Neuronal stem cell (in vitro differentiated cells): ENCODE data around the gene ADNP.
A peak's percentile ranks its signal among the peaks of the same experiment; 100 is the strongest.

Source experiments
- DNase-seq: peaks from one replicate; pipeline ENCODE4 v3.0.0-alpha.2; 2013; ENCODE audit warnings: low spot score
- H2AFZ ChIP-seq: one replicate; pipeline ENCODE4 v1.6.1; 2013; ENCODE audit warnings: mild to moderate bottlenecking, low read length, inconsistent platforms
- H2AK5ac ChIP-seq: 2 replicates; pipeline ENCODE4 v1.6.1; 2013; ENCODE audit warnings: low read depth, mild to moderate bottlenecking, inconsistent platforms, low read length, moderate library complexity, mixed read lengths
- H2BK120ac ChIP-seq: 2 replicates; pipeline ENCODE4 v1.6.1; 2013; ENCODE audit warnings: low read depth, mild to moderate bottlenecking, inconsistent platforms, low read length, moderate library complexity, mixed read lengths
- H2BK12ac ChIP-seq: one replicate; pipeline ENCODE4 v1.6.1; 2013; ENCODE audit warnings: low read length, inconsistent platforms
- H2BK15ac ChIP-seq: 2 replicates; pipeline ENCODE4 v1.6.1; 2013; ENCODE audit warnings: mild to moderate bottlenecking, low read length, inconsistent platforms, mixed read lengths
- H2BK5ac ChIP-seq: one replicate; pipeline ENCODE4 v1.6.1; 2013; ENCODE audit warnings: inconsistent platforms, mild to moderate bottlenecking, low read length, moderate library complexity
- H3K14ac ChIP-seq: one replicate; pipeline ENCODE4 v1.6.1; 2013; ENCODE audit warnings: low read length, inconsistent platforms
- H3K18ac ChIP-seq: 2 replicates; pipeline ENCODE4 v1.6.1; 2013; ENCODE audit warnings: low read length, inconsistent platforms
- H3K23ac ChIP-seq: 2 replicates; pipeline ENCODE4 v1.6.1; 2013; ENCODE audit warnings: low read depth, mild to moderate bottlenecking, mixed read lengths, low read length, inconsistent platforms; ENCODE audit not compliant: poor library complexity
- H3K27ac ChIP-seq: replicated peaks from 3 replicates; pipeline ENCODE4 v1.5.1; 2013; ENCODE audit warnings: low read length, inconsistent platforms
- H3K27me3 ChIP-seq, 3 experiments: 2 replicates each; pipeline ENCODE4 v1.6.1; 2013; ENCODE audit warnings: low read length in 3 of 3, mild to moderate bottlenecking in 2 of 3, inconsistent platforms in 1 of 3, low read depth in 1 of 3, mixed read lengths in 1 of 3, moderate library complexity in 1 of 3; ENCODE audit not compliant: control insufficient read depth in 3 of 3, insufficient read depth in 3 of 3
- H3K36me3 ChIP-seq, 2 donors: replicated peaks in 1 of 2; 2 replicates each; pipeline ENCODE4 v1.6.1; 2013; ENCODE audit warnings: low read length in 2 of 2; ENCODE audit not compliant: control insufficient read depth in 2 of 2, insufficient read depth in 2 of 2
- H3K4ac ChIP-seq: 2 replicates; pipeline ENCODE4 v1.6.1; 2013; ENCODE audit warnings: inconsistent platforms, mild to moderate bottlenecking, low read length, moderate library complexity
- H3K4me1 ChIP-seq, 2 donors: 1 replicate in 1 of 2; 2 replicates in 1 of 2; pipeline ENCODE4 v1.6.1; 2013; ENCODE audit warnings: low read length in 2 of 2, low read depth in 1 of 2; ENCODE audit not compliant: control insufficient read depth in 2 of 2, insufficient read depth in 1 of 2
- H3K4me2 ChIP-seq: one replicate; pipeline ENCODE4 v1.6.1; 2013; ENCODE audit warnings: mild to moderate bottlenecking, low read length, inconsistent platforms; ENCODE audit not compliant: insufficient read depth, poor library complexity, severe bottlenecking
- H3K4me3 ChIP-seq, 2 donors: 2 replicates each; pipeline ENCODE4 v1.5.1; 2013; ENCODE audit warnings: low read length in 2 of 2, mild to moderate bottlenecking in 2 of 2, inconsistent platforms in 1 of 2, moderate library complexity in 1 of 2
- H3K79me1 ChIP-seq: one replicate; pipeline ENCODE4 v1.6.1; 2013; ENCODE audit warnings: low read depth, mild to moderate bottlenecking, inconsistent platforms, low read length, moderate library complexity
- H3K9ac ChIP-seq: one replicate; pipeline ENCODE4 v1.6.1; 2013; ENCODE audit warnings: mild to moderate bottlenecking, low read depth, low read length, inconsistent platforms; ENCODE audit not compliant: poor library complexity
- H3K9me3 ChIP-seq, 2 donors: replicated peaks in 1 of 2; 2 replicates each; pipeline versions ENCODE3 to v1.6.1; 2013; ENCODE audit warnings: low read length in 2 of 2, mild to moderate bottlenecking in 2 of 2, inconsistent platforms in 1 of 2, low read depth in 1 of 2, mixed read lengths in 1 of 2, moderate library complexity in 1 of 2; ENCODE audit not compliant: control insufficient read depth in 2 of 2, insufficient read depth in 1 of 2
- H4K8ac ChIP-seq: one replicate; pipeline ENCODE4 v1.6.1; 2013; ENCODE audit warnings: low read depth, mild to moderate bottlenecking, inconsistent platforms, low read length, moderate library complexity
- H4K91ac ChIP-seq: one replicate; pipeline ENCODE4 v1.6.1; 2013; ENCODE audit warnings: low read length, low read depth, mild to moderate bottlenecking, inconsistent platforms; ENCODE audit not compliant: poor library complexity
- WGBS, 2 donors: extraction: QIAGEN DNeasy Blood & Tissue Kit; methylation state at CpG; one replicate each; pipeline ENCODE4 v1.1.7; 2013; ENCODE audit warnings: missing lambda C conversion rate in 2 of 2, mixed read lengths in 1 of 2; ENCODE audit not compliant: insufficient read length in 2 of 2, insufficient replicate concordance in 1 of 2; ENCODE audit errors: extremely low coverage in 2 of 2; 5-methylcytosine and 5-hydroxymethylcytosine counted together

ADNP gene

DNA sequence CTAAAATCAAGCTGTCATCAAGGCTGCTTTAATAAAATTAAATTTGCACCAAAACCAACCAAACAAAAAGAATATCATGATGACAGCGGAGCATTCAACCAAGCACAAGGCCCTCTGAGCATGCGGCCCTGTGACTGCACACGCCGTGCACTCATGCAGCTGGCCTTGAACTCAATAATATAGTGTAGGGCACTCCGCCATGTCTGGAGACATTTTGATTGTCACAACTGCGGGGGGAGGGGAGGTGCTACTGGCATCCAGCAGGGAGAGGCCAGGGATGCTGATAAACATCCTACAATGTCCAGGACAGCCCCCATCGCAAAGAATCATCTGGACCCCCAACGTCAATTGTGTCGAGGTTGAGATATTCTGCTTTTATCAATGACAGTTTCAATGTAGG, 37.1 kb upstream of the ADNP start:
- Histone ChIP-seq H3K4me3 (peak overlapping the region in 1 of 2 donors; percentile 8), H2AFZ (peak overlapping the region; percentile 73), H2BK5ac (no peak overlapping the region), H3K23ac (no peak overlapping the region), H2AK5ac (no peak overlapping the region), H2BK12ac (no peak overlapping the region), H4K8ac (no peak overlapping the region), H3K4ac (no peak overlapping the region), H3K4me1 (peaks cover 15 to 23% of the 10 kb centered on the region in 2 donors), H3K27me3 (no peaks in the 10 kb centered on the region), H3K4me2 (no peak overlapping the region), H3K27ac (peak overlapping the region; percentile 88), H3K9ac (no peak overlapping the region), H3K36me3 (no peaks in the 10 kb centered on the region), H2BK120ac (no peak overlapping the region), H3K79me1 (no peaks in the 10 kb centered on the region), H4K91ac (no peak overlapping the region), H3K18ac (peak overlapping the region; percentile 1), H3K9me3 (no peaks in the 10 kb centered on the region), H2BK15ac (no peak overlapping the region), H3K14ac (no peak overlapping the region)
- WGBS, 2 donors = no CpG with 5 or more reads among the region's 9 CpGs
- DNase-seq = no peak

DNA sequence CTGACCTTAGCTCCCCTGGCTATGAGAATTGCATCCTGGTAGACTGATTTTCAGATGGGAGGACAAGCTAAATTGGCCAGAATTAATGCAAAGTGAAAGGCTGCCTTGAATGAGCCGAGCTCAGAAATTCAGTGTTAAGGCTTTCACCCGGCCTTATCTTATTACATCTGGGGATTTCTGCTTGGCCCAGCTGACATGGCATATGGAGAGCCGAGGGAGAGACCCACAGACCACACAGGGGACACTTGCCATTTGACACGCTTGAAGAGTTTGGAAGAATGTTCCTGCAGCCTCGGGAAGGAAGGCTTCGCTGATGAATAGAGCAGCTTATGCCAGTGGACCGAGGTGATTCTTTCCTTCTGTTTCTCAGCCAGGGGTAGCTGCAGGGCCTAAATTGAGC, 36.3 kb upstream of the ADNP start:
- H3K27ac ChIP-seq = peak overlapping the region; percentile 88
- peaks cover 15 to 23% of the 10 kb centered on the region in 2 donors for H3K4me1 ChIP-seq
- no peaks in the 10 kb centered on the region for H3K36me3 ChIP-seq
- no peak overlapping the region for H4K8ac ChIP-seq
- H3K23ac ChIP-seq = no peak overlapping the region
- no peak overlapping the region for H3K4me2 ChIP-seq
- peak overlapping the region; percentile 73 for H2AFZ ChIP-seq
- no peak overlapping the region for H3K9ac ChIP-seq
- no peaks in the 10 kb centered on the region for H3K79me1 ChIP-seq
- no peak overlapping the region for H2AK5ac ChIP-seq
- no peak overlapping the region for H3K4ac ChIP-seq
- DNase-seq = peak; percentile 84
- H2BK15ac ChIP-seq = no peak overlapping the region
- H3K4me3 ChIP-seq = peak overlapping the region in 1 of 2 donors; percentile 8
- H3K14ac ChIP-seq = no peak overlapping the region
- no peak overlapping the region for H2BK5ac ChIP-seq
- H3K9me3 ChIP-seq = no peaks in the 10 kb centered on the region
- H2BK12ac ChIP-seq = no peak overlapping the region
- H3K18ac ChIP-seq = no peak overlapping the region
- no peaks in the 10 kb centered on the region for H3K27me3 ChIP-seq
- no peak overlapping the region for H4K91ac ChIP-seq
- no peak overlapping the region for H2BK120ac ChIP-seq
- no CpG with 5 or more reads among the region's 7 CpGs for WGBS, 2 donors

DNA sequence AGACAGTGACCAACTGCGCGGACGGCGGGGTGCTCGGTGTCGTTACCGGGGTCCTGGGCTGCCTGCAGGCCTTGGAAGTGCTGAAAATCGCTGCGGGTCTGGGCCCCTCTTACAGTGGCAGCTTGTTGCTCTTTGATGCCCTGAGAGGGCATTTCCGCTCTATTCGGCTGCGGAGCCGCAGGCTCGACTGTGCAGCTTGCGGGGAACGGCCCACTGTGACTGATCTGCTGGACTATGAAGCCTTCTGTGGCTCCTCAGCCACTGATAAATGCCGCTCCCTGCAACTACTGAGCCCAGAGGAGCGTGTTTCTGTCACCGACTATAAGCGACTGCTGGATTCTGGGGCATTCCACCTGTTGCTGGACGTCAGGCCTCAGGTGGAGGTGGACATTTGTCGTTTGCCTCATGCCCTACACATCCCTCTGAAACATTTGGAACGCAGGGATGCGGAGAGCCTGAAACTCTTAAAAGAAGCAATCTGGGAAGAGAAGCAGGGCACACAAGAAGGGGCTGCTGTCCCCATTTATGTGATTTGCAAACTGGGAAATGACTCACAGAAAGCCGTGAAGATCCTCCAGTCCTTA, 28.4 kb upstream of the ADNP start:
- Histone ChIP-seq H3K36me3 (peaks cover 5 to 37% of the 10 kb centered on the region in 2 donors), H3K4me2 (peak overlapping the region; percentile 96), H4K8ac (no peak overlapping the region), H3K27ac (no peak overlapping the region), H3K27me3 (no peaks in the 10 kb centered on the region), H3K14ac (peak overlapping the region; percentile 82), H2BK12ac (no peak overlapping the region), H3K4me3 (peak overlapping the region; percentile 90 to 98), H3K9ac (peak overlapping the region; percentile 99), H3K9me3 (no peaks in the 10 kb centered on the region), H3K23ac (peak overlapping the region; percentile 29), H3K4ac (no peak overlapping the region), H2BK15ac (peak overlapping the region; percentile 89), H2BK5ac (peak overlapping the region; percentile 87), H2BK120ac (no peak overlapping the region), H3K4me1 (peaks cover 15 to 18% of the 10 kb centered on the region in 2 donors), H2AFZ (no peak overlapping the region), H3K79me1 (peaks cover 14% of the 10 kb centered on the region), H3K18ac (no peak overlapping the region), H4K91ac (no peak overlapping the region), H2AK5ac (peak overlapping the region; percentile 98)
- no CpG with 5 or more reads among the region's 25 CpGs for WGBS, 2 donors
- no peak for DNase-seq

DNA sequence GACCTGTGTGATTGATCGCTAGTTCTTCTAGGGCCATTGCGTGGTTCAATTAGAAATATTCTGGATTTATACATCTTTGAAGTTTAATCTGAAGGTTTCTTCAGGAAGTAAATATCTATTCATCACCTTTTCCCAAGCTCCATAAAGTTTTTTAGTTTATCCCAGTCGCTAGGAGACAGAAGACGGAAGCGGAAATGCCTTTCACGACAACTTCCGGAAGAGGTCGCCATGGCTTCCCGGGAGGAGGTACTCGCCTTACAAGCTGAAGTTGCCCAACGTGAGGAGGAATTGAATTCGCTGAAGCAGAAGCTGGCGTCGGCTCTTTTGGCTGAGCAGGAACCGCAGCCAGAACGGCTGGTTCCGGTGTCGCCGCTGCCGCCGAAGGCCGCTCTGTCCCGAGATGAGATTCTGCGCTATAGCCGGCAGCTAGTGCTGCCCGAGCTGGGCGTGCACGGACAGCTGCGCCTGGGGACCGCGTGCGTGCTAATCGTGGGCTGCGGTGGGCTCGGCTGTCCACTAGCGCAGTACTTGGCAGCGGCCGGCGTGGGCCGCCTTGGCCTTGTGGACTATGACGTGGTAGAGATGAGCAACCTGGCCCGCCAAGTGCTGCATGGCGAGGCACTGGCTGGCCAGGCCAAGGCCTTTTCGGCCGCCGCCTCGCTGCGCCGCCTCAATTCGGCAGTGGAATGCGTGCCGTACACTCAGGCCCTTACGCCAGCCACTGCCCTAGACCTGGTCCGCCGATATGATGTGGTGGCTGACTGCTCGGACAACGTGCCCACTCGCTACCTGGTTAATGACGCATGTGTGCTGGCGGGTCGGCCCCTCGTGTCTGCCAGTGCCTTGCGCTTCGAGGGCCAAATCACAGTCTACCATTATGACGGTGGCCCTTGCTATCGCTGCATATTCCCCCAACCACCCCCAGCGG, 27.6 kb upstream of the ADNP start, which contains the start of gene MOCS3:
TSS of gene MOCS3 (plus strand) at position 204 of the 928 bp plus-strand sequence. CDS start at position 229, 25 bp downstream.
- H2AFZ ChIP-seq = peak within 1 kb of the TSS; percentile 83
- no peaks in the 10 kb centered on the region for H3K9me3 ChIP-seq
- no peak within 1 kb of the TSS for H2BK12ac ChIP-seq
- peak within 1 kb of the TSS; percentile 98 for H2AK5ac ChIP-seq
- H2BK15ac ChIP-seq = peak within 1 kb of the TSS; percentile 89
- peak within 1 kb of the TSS; percentile 90 to 98 for H3K4me3 ChIP-seq
- peak; percentile 90 for DNase-seq
- peak within 1 kb of the TSS; percentile 74 for H2BK120ac ChIP-seq
- peak within 1 kb of the TSS; percentile 96 for H3K4me2 ChIP-seq
- H2BK5ac ChIP-seq = peak within 1 kb of the TSS; percentile 87
- WGBS, 2 donors = no CpG with 5 or more reads among the region's 67 CpGs
- no peak within 1 kb of the TSS for H3K27ac ChIP-seq
- peaks cover 15 to 18% of the 10 kb centered on the region in 2 donors for H3K4me1 ChIP-seq
- peak within 1 kb of the TSS; percentile 99 for H3K9ac ChIP-seq
- peak within 1 kb of the TSS; percentile 38 for H3K18ac ChIP-seq
- H3K27me3 ChIP-seq = no peaks in the 10 kb centered on the region
- H3K79me1 ChIP-seq = peaks cover 14% of the 10 kb centered on the region
- H3K14ac ChIP-seq = peak within 1 kb of the TSS; percentile 82
- peak within 1 kb of the TSS; percentile 84 for H3K4ac ChIP-seq
- peak within 1 kb of the TSS; percentile 68 for H4K91ac ChIP-seq
- peaks cover 7 to 44% of the 10 kb centered on the region in 2 donors for H3K36me3 ChIP-seq
- H3K23ac ChIP-seq = peak within 1 kb of the TSS; percentile 56
- peak within 1 kb of the TSS; percentile 65 for H4K8ac ChIP-seq
